Osteoblast (primary cell): ENCODE measurements around the gene PTPRD. TPM values are rescaled to one million over a fixed set of nuclear protein-coding genes. Genes with fewer than 3 reads are reported as not detected.

Experiments used
- DNase-seq: peaks from one replicate; pipeline ENCODE4 v3.0.0; 2011; ENCODE audit warnings: low spot score, mixed read lengths; ENCODE audit not compliant: insufficient read length; ENCODE audit errors: missing footprints
- H2AFZ ChIP-seq: 2 replicates; pipeline ENCODE4 v1.6.0; 2011; ENCODE audit warnings: mild to moderate bottlenecking, low read length
- H3K27ac ChIP-seq: 2 replicates; pipeline ENCODE4 v1.5.1; 2011; ENCODE audit warnings: mild to moderate bottlenecking, low read depth, low read length, moderate library complexity
- H3K27me3 ChIP-seq: 2 replicates; pipeline ENCODE4 v1.6.0; 2012; ENCODE audit warnings: mild to moderate bottlenecking, control low read depth, inconsistent platforms, low read length, moderate library complexity; ENCODE audit not compliant: insufficient read depth
- H3K36me3 ChIP-seq: 2 replicates; pipeline ENCODE4 v1.5.1; 2011; ENCODE audit warnings: mild to moderate bottlenecking, low read length, control low read depth, moderate library complexity; ENCODE audit not compliant: insufficient read depth
- H3K4me1 ChIP-seq: 2 replicates; pipeline ENCODE4 v1.5.1; 2011; ENCODE audit warnings: mild to moderate bottlenecking, low read length, control low read depth, moderate library complexity; ENCODE audit not compliant: insufficient read depth
- H3K4me2 ChIP-seq: 2 replicates; pipeline ENCODE4 v1.6.0; 2011; ENCODE audit warnings: mild to moderate bottlenecking, low read length; ENCODE audit not compliant: insufficient read depth
- H3K4me3 ChIP-seq: fragments of 200-600 bp; sonication (generic); 3 replicates; pipeline ENCODE4 v1.5.1; 2012; ENCODE audit warnings: mild to moderate bottlenecking, low read length, inconsistent platforms; ENCODE audit not compliant: insufficient read depth
- H3K79me2 ChIP-seq: 2 replicates; pipeline ENCODE4 v1.6.0; 2012; ENCODE audit warnings: mild to moderate bottlenecking, low read length, control low read depth, inconsistent platforms; ENCODE audit not compliant: insufficient read depth
- H3K9me3 ChIP-seq: 2 replicates; pipeline ENCODE4 v1.5.1; 2011; ENCODE audit warnings: low read depth, low read length, control low read depth
- H4K20me1 ChIP-seq: 2 replicates; pipeline ENCODE4 v1.6.0; 2012; ENCODE audit warnings: mild to moderate bottlenecking, low read length, control low read depth; ENCODE audit not compliant: insufficient read depth
- total RNA-seq: library from RNA; depleted of rRNA; stranded (reverse); fragments of >200 nt; gene quantifications from 2 replicates; pipeline ENCODE4 v1.2.3, GENCODE V29; 2012
- TF ChIP-seq, protein P1 (sequence below): IDR thresholded peaks from 2 replicates; pipeline ENCODE4 v1.5.1; 2011; ENCODE audit warnings: mild to moderate bottlenecking, low read depth, low read length, moderate library complexity; ENCODE audit errors: extremely low read depth

The PTPRD gene
- total RNA-seq, 1 donor = 23.9 TPM

- Histone ChIP-seq H3K4me3 (no peak overlapping the region), H3K4me2 (no peak overlapping the region), H4K20me1 (no peaks in the 10 kb centered on the region), H2AFZ (no peak overlapping the region), H3K4me1 (no peaks in the 10 kb centered on the region), H3K27me3 (no peaks in the 10 kb centered on the region), H3K9me3 (peaks cover 3% of the 10 kb centered on the region), H3K36me3 (no peaks in the 10 kb centered on the region), H3K79me2 (no peaks in the 10 kb centered on the region), H3K27ac (no peak overlapping the region)
- TF ChIP-seq, protein P1, sequence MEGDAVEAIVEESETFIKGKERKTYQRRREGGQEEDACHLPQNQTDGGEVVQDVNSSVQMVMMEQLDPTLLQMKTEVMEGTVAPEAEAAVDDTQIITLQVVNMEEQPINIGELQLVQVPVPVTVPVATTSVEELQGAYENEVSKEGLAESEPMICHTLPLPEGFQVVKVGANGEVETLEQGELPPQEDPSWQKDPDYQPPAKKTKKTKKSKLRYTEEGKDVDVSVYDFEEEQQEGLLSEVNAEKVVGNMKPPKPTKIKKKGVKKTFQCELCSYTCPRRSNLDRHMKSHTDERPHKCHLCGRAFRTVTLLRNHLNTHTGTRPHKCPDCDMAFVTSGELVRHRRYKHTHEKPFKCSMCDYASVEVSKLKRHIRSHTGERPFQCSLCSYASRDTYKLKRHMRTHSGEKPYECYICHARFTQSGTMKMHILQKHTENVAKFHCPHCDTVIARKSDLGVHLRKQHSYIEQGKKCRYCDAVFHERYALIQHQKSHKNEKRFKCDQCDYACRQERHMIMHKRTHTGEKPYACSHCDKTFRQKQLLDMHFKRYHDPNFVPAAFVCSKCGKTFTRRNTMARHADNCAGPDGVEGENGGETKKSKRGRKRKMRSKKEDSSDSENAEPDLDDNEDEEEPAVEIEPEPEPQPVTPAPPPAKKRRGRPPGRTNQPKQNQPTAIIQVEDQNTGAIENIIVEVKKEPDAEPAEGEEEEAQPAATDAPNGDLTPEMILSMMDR = no peak
- no peak for DNase-seq
These were observed 357.0 kb downstream of the PTPRD start for GRCh38 chr9:10255758-10256157.

DNA sequence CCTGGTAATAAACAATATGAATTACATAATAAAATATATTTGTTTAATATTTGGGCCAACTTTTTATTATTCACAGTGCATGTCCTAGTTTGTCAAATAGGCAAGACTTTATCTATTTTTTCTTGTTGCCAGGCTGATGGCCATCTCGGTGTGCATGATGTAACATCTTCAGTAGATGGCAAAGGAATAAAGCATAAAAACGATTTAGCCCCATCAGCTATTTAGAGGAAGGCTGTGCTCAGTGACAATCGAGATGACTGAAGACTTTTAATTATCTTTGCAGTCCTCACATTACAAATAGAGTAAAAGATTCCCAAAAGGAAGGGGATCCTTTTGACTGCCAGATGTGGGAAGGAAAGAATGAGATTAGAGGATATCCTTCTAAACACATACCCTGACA lies 358.5 kb downstream of the PTPRD start:
- Histone ChIP-seq H3K79me2 (no peaks in the 10 kb centered on the region), H3K4me1 (no peaks in the 10 kb centered on the region), H4K20me1 (no peaks in the 10 kb centered on the region), H3K4me2 (no peak overlapping the region), H3K4me3 (no peak overlapping the region), H2AFZ (no peak overlapping the region), H3K27me3 (no peaks in the 10 kb centered on the region), H3K27ac (no peak overlapping the region), H3K9me3 (peaks cover 3% of the 10 kb centered on the region), H3K36me3 (no peaks in the 10 kb centered on the region)
- TF ChIP-seq, protein P1 = no peak
- no peak for DNase-seq

DNA sequence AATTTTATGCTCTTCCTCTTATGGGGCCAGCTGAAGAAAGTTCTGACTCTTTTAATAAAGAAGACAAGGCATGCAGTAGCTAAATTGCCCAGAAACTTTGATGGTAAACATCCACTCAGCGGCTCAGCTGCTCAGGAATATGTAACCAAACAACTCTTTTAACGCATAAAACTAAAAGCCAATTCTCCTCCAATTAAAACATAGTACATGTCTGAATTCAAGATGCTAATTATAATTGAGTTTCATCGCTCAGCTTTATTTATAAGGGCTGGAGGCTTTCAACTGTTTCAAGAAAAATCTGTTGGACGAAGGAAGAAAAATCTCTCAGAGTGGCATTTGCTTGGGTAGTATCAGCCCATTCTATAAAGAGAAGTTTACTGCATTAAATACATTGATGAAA lies 359.5 kb downstream of the PTPRD start:
- Histone ChIP-seq H3K4me1 (no peaks in the 10 kb centered on the region), H3K27me3 (no peaks in the 10 kb centered on the region), H2AFZ (no peak overlapping the region), H3K4me2 (no peak overlapping the region), H3K79me2 (no peaks in the 10 kb centered on the region), H3K27ac (no peak overlapping the region), H3K36me3 (no peaks in the 10 kb centered on the region), H3K9me3 (peaks cover 3% of the 10 kb centered on the region), H3K4me3 (no peak overlapping the region), H4K20me1 (no peaks in the 10 kb centered on the region)
- TF ChIP-seq, protein P1 = no peak
- no peak for DNase-seq

- H2AFZ ChIP-seq = no peak overlapping the region
- H3K36me3 ChIP-seq = no peaks in the 10 kb centered on the region
- H3K79me2 ChIP-seq = no peaks in the 10 kb centered on the region
- no peaks in the 10 kb centered on the region for H4K20me1 ChIP-seq
- no peak for DNase-seq
- H3K9me3 ChIP-seq = peaks cover 3% of the 10 kb centered on the region
- H3K4me2 ChIP-seq = no peak overlapping the region
- H3K27ac ChIP-seq = no peak overlapping the region
- no peaks in the 10 kb centered on the region for H3K27me3 ChIP-seq
- no peak overlapping the region for H3K4me3 ChIP-seq
- no peaks in the 10 kb centered on the region for H3K4me1 ChIP-seq
- TF ChIP-seq, protein P1 = no peak
These were observed 360.6 kb downstream of the PTPRD start for GRCh38 chr9:10252174-10252573.
